Measurements from ENCODE around the gene GALNTL6. TPM values are rescaled to one million over a fixed set of nuclear protein-coding genes. Genes with fewer than 3 reads are reported as not detected.

The GALNTL6 gene
- total and polyA plus RNA-seq, 9 of the 15 experiments (the other 6 are each of a cell fraction or from before 2014, with no cell fraction given) = 0.18 to 0.50 (median 0.29) TPM

- H3K27me3 ChIP-seq (ENCODE audit: control insufficient read depth in 2 of 2, insufficient read depth in 2 of 2, low read length in 2 of 2) = no peaks in the 10 kb centered on the region
- H3K4me3 ChIP-seq = no peak overlapping the region
- H4K20me1 ChIP-seq (replicated peaks; ENCODE audit: control insufficient read depth, insufficient read depth, low read length) = no peaks in the 10 kb centered on the region
- no peaks in the 10 kb centered on the region for H3K36me3 ChIP-seq (ENCODE audit: control insufficient read depth, insufficient read depth, low read length)
- H3K9ac ChIP-seq (ENCODE audit: insufficient read depth in 1 of 2, low read depth in 2 of 2, low read length in 2 of 2) = no peak overlapping the region
- TF ChIP-seq ATF3 (IDR thresholded peaks at IDR 0.05) (no peak), ATF3 (CRISPR knock-in tag; conservative IDR thresholded peaks at IDR 0.05) (no peak), RBM14 (IDR thresholded peaks at IDR 0.05; ENCODE audit: borderline replicate concordance, insufficient read depth, low read depth, low read length) (no peak), POU5F1 (IDR thresholded peaks at IDR 0.05; ENCODE audit: borderline replicate concordance, low read depth, low read length, partially characterized antibody) (no peak), ZNF197 (CRISPR knock-in tag; IDR thresholded peaks at IDR 0.05; ENCODE audit: low read depth) (no peak), SRSF9 (IDR thresholded peaks at IDR 0.05; ENCODE audit: borderline replicate concordance, low read depth, low read length) (no peak), ZFPM2 (CRISPR knock-in tag; IDR thresholded peaks at IDR 0.05) (no peak), RFX5 (IDR thresholded peaks at IDR 0.05; ENCODE audit: low read depth, low read length) (no peak), TEAD2 (tag; IDR thresholded peaks at IDR 0.05) (no peak), ZNF311 (CRISPR knock-in tag; IDR thresholded peaks at IDR 0.05) (no peak), SMC3 (conservative IDR thresholded peaks at IDR 0.05; ENCODE audit: insufficient read depth, low read depth, low read length) (no peak)
- TF ChIP-seq, protein P1, sequence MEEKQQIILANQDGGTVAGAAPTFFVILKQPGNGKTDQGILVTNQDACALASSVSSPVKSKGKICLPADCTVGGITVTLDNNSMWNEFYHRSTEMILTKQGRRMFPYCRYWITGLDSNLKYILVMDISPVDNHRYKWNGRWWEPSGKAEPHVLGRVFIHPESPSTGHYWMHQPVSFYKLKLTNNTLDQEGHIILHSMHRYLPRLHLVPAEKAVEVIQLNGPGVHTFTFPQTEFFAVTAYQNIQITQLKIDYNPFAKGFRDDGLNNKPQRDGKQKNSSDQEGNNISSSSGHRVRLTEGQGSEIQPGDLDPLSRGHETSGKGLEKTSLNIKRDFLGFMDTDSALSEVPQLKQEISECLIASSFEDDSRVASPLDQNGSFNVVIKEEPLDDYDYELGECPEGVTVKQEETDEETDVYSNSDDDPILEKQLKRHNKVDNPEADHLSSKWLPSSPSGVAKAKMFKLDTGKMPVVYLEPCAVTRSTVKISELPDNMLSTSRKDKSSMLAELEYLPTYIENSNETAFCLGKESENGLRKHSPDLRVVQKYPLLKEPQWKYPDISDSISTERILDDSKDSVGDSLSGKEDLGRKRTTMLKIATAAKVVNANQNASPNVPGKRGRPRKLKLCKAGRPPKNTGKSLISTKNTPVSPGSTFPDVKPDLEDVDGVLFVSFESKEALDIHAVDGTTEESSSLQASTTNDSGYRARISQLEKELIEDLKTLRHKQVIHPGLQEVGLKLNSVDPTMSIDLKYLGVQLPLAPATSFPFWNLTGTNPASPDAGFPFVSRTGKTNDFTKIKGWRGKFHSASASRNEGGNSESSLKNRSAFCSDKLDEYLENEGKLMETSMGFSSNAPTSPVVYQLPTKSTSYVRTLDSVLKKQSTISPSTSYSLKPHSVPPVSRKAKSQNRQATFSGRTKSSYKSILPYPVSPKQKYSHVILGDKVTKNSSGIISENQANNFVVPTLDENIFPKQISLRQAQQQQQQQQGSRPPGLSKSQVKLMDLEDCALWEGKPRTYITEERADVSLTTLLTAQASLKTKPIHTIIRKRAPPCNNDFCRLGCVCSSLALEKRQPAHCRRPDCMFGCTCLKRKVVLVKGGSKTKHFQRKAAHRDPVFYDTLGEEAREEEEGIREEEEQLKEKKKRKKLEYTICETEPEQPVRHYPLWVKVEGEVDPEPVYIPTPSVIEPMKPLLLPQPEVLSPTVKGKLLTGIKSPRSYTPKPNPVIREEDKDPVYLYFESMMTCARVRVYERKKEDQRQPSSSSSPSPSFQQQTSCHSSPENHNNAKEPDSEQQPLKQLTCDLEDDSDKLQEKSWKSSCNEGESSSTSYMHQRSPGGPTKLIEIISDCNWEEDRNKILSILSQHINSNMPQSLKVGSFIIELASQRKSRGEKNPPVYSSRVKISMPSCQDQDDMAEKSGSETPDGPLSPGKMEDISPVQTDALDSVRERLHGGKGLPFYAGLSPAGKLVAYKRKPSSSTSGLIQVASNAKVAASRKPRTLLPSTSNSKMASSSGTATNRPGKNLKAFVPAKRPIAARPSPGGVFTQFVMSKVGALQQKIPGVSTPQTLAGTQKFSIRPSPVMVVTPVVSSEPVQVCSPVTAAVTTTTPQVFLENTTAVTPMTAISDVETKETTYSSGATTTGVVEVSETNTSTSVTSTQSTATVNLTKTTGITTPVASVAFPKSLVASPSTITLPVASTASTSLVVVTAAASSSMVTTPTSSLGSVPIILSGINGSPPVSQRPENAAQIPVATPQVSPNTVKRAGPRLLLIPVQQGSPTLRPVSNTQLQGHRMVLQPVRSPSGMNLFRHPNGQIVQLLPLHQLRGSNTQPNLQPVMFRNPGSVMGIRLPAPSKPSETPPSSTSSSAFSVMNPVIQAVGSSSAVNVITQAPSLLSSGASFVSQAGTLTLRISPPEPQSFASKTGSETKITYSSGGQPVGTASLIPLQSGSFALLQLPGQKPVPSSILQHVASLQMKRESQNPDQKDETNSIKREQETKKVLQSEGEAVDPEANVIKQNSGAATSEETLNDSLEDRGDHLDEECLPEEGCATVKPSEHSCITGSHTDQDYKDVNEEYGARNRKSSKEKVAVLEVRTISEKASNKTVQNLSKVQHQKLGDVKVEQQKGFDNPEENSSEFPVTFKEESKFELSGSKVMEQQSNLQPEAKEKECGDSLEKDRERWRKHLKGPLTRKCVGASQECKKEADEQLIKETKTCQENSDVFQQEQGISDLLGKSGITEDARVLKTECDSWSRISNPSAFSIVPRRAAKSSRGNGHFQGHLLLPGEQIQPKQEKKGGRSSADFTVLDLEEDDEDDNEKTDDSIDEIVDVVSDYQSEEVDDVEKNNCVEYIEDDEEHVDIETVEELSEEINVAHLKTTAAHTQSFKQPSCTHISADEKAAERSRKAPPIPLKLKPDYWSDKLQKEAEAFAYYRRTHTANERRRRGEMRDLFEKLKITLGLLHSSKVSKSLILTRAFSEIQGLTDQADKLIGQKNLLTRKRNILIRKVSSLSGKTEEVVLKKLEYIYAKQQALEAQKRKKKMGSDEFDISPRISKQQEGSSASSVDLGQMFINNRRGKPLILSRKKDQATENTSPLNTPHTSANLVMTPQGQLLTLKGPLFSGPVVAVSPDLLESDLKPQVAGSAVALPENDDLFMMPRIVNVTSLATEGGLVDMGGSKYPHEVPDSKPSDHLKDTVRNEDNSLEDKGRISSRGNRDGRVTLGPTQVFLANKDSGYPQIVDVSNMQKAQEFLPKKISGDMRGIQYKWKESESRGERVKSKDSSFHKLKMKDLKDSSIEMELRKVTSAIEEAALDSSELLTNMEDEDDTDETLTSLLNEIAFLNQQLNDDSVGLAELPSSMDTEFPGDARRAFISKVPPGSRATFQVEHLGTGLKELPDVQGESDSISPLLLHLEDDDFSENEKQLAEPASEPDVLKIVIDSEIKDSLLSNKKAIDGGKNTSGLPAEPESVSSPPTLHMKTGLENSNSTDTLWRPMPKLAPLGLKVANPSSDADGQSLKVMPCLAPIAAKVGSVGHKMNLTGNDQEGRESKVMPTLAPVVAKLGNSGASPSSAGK (IDR thresholded peaks at IDR 0.05) = no peak
- no peak overlapping the region for H3K27ac ChIP-seq (ENCODE audit: extremely low read depth, low read depth, low read length)
- no TSS peak for BruUV-seq (replicated peaks)
- H3K9me3 ChIP-seq (replicated peaks; ENCODE audit: control insufficient read depth, insufficient read depth, low read depth, low read length) = no peaks in the 10 kb centered on the region; the same call in 1 of the 2 replicates
- H3K9me1 ChIP-seq (ENCODE audit: control insufficient read depth, insufficient read depth, low read length) = no peaks in the 10 kb centered on the region
- ChIA-PET POLR2A (no interaction called here), CTCF (ENCODE audit: low intra/inter-chr PET ratio) (no interaction called here)
- DNase-seq (ENCODE audit: extremely low read depth in 1 of 4, low spot score in 3 of 4) (no peak), ATAC-seq (no peak), FAIRE-seq (no peak)
- no peaks in the 10 kb centered on the region for H3K4me1 ChIP-seq (replicated peaks in 1 of 2; ENCODE audit: control insufficient read depth in 2 of 2, insufficient read depth in 2 of 2, low read length in 2 of 2)
- intact Hi-C loops (cut with micrococcal nuclease) (no loop called here), in situ Hi-C loops (cut with MboI) (no loop called here)
- H3K4me2 ChIP-seq (ENCODE audit: insufficient read depth, low read length) = no peak overlapping the region
- H2AFZ ChIP-seq (ENCODE audit: low read depth, low read length) = no peak overlapping the region
- no peaks in the 10 kb centered on the region for H3K79me2 ChIP-seq (ENCODE audit: control insufficient read depth, insufficient read depth, low read length)
- WGBS (ENCODE audit: insufficient coverage, low coverage, missing lambda C conversion rate) = 0% methylated on average over 2 of the region's 2 CpGs
Observed at GRCh38 chr4:172517391-172517790, 704.2 kb downstream of the GALNTL6 start.

Data from K562 (cell line).